Stimulated activated CD4-positive, alpha-beta T cell treated with anti-CD3 and anti-CD28 coated beads, TNF-alpha, amount 100 ng/mL, for 1 hour (primary cell): ENCODE data around the gene SPAG17.
"Not testable (repeated sequence)": the region's sequence is repeated elsewhere in the genome, so short reads cannot be mapped to it uniquely, and the experiment has no call there.

Source experiments
- DNase-seq, 3 donors: peaks; one replicate each; pipeline ENCODE4 v3.0.0-alpha.2; 2020; ENCODE audit warnings: low read depth in 3 of 3, low spot score in 1 of 3

SPAG17 gene

DNA sequence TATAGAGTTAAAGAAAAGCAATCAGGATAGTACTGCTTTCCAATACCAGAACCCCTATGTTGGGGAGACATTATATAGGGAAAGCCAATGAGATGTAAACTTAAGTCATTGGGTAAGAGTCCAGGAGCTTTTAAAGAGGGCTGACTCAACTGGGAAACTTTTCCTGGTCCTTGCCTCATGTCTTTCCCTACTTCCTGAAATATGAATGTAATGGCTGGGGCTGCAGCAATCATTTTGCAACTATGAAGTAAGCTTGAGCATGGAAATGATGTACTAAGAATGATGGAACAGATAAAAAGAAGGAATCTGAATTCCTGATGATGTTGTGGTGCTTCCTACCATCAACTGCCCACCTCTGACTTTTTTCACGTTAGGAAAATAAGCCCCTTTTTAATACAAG is 199.8 kb downstream of the SPAG17 start:
- no peak for DNase-seq

DNA sequence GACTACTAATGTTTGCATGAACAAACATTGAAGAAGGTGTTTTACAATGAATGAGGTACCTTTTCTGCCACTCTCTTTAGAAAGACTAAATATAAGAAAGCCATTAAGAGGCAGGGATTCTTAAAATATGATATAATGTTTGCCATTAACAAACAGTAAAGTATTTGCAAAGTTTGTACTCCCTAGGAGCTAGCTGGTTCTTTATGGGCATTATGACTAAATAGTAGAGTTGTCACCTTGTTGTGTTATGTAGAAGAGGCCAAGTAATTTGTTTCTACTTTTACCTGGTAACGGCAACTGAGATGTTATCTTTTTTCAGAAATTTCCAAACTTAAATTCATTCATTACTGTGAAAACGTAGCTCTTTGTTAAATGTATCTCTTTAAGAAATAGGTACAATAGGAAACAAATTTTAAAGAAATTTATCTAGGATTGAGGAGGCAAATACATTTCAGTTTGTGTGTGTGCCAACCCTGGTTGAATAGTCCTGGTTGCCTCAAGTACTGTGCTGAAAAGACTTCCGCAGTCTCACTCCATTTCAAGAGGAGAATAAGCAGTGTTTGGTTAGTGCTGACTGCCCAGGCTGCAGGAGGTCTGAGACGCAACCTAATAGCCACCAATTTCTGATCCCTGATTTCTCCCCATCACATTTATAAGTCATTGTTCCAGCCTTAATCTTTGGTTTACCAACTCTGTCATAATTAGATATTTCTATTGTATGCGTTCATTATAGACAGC is 203.4 kb downstream of the SPAG17 start:
- DNase-seq: no peak

DNA sequence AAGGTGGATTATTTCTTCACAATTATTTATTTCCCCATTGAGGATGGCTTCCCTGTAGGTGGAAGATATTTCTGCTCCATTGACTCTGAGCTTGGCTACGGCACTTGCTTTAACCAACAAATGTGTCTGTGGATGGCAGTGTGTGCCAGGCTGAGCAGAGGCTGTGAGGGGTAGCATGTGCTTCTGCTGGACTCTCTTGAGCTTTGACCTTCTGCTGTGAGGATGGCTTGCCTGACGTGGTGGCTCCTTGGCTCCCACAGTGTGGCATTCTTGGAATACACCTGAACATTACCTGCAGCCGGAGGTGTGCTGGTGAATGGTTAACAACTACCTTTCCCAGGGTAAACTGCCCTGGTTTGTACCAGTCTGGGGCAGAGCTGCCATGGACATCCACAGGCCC is 208.6 kb downstream of the SPAG17 start:
- DNase-seq: no peak

DNA sequence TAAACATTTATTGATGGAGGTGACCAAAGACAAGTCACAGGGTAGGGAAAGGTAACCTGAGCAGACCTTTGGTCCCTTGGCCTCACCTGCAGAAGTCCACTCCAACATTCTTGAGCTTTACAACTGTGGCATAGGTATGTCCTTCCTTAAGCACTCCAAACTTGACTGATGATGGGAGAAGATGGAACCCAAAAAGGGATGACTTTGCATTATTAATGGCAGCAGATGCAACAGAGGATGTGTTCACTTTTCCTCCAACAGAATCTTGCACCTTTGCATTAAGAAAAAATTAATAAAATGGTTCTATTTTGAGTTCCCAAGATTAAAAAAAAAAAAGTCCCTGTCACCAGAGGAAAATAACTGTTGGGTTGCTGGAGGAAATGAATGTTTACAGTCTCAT is 213.3 kb downstream of the SPAG17 start:
- DNase-seq: no peak

DNA sequence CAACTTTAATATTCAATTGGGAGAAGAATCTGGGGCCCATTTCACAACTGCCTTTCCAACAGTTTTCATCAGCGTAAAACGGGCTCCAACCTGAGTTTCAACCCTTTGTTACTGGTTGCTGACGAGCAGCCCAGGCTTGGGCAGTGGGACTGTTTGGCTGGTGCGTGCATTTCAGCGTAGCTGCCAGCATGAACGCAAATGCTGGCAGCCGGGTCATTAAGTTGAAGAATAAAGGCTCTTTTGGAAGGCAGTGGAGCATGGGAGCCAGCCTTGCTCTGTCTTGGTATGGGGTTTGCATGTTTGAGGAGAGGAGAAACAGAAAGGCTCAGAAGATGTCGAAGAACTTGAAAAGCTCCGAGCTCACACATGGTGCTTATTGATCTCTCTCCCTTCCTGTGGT is 214.8 kb downstream of the SPAG17 start:
- no peak for DNase-seq

DNA sequence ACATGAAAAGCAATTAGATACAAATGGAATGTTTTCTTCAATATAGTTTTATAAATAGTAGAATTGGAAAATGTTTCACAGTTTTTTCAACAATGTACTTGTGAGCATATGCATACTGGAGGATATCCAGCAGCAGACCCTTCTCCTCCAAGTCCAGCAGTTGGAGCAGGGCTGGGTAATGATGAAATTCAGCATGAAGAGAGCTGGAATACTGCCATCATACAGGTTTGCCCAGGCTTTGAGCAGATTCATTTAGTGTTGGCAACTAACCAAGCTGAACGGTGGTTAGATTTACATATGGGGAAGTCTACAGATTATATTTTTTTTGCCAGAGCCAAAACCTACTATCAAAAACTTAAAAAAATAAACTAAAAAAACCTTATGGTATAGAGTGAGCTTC is 217.1 kb downstream of the SPAG17 start:
- DNase-seq: no peak

DNA sequence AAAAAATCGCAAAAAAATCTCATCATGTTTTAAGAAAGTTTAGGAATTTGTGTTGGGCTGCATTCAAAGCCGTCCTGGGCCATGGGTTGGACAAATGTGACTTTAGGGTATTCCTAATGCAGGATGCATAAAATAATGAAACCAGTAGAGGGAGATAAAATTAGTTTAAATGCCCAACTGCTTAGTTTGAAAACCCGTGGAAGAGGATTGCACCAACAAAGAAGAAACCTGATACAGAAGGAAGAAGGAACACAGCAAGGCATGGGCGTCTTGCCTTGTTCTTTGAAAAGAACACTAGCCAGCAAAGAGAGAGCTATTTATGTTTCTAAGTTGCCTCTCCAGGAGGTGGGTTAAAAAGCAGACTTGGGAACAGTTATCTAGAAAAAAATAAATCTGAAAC is 217.6 kb downstream of the SPAG17 start:
- DNase-seq: no peak

DNA sequence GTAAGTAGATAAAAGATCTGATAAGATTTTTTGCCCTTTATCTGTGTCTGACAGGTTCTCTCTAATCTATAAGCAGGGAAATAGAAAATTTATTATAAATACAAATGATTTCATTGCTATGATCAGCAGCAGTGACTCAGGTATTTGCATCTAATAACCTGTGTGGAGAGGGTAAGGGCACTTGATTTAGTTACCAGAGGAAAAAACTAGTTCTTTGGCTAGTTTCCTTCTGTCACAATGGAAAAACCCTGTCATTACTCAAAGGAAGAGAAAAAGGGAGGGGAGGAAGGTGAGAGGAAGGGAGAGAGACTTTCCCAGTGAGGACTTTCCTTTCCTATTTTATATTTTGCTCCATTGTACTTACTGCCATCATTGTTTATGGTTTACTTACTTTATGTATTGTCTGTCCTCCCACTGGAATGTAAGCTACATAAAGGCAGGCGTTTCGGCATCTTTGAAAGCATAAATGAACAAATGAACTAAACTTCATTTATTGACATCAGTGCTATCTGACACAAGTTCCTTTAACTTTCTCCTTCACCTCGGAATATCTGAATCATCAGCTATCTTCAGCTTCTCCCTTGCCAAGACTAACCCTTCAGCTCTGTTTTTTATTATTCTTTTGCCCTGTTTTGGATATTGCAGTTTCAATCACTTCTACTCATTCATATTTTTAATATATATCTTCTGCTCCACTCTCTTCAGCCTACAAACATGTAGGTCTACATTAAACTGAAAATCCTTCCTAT is 220.6 kb downstream of the SPAG17 start:
- no peak for DNase-seq

DNA sequence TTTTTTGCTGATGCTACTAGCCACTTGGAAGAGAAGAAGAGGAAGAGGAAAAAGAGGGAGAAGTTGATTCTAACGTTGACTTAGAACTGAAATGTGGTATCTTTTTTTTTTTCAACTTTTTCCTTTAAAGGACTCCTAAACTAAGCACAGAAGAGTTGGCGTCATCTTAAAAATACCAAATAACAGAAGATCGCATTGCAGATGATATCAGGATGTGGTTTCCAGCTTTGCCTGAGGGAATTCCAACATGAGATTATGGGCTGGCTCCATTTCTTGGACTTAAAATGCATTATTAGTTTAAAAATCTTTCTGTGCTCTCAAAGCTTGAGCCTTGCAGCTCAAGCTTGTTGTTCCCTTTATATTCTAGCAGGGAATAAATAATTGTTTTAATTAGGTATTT is 225.7 kb downstream of the SPAG17 start:
- DNase-seq: no peak

DNA sequence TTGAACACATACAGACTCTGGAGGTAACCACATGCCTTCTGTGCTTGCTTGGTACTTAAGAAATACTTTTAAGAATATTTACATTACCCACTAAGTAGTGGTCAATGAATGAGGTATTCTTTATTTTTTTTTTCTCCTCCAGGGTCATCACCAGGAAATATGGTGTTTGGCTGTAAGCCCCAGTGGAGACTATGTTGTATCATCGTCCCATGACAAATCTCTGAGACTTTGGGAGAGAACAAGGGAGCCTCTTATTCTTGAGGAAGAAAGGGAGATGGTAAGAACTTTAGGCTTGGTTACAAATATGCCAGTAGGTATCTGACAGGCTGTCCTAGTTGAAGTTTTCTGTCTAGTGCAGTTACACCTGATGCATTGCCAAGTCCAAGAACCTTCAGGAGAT is 232.6 kb downstream of the SPAG17 start:
- no peak for DNase-seq

DNA sequence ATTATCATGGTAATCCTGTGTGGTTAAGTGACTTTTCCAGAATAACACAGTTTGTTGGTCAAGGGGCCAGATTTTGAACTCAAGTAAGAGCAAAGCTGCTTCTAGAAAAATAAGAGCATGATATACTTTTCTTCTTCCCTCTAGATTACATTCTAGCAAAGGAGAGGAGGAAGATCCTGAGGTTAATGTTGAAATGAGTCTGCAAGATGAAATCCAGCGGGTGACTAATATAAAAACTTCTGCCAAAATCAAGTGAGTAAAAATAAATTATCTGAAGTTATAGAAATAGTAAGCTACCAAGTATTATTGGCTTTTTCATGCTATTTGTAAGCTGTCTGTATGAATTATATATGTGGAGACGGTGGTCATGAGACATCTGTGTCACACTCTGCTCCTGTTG is 242.7 kb downstream of the SPAG17 start:
- no peak for DNase-seq

DNA sequence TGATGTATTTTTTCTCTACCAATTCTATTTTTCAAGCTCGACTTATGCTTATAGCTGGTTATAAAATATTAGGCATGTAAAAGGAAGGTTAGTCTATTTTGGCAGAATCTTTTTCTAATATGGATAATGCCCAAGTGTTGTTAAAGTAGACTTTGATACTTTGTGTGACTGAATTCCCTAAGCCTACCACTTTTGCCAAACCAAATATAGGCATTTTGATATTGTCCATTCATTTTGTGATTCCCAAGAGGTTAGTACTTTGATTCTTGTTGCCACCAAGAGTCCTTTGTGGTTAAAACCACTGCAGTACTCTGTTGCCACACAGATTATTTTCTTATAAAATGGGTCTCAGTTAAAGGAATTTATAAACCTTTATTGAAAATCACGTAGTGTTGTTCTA is 251.3 kb downstream of the SPAG17 start:
- no peak for DNase-seq

DNA sequence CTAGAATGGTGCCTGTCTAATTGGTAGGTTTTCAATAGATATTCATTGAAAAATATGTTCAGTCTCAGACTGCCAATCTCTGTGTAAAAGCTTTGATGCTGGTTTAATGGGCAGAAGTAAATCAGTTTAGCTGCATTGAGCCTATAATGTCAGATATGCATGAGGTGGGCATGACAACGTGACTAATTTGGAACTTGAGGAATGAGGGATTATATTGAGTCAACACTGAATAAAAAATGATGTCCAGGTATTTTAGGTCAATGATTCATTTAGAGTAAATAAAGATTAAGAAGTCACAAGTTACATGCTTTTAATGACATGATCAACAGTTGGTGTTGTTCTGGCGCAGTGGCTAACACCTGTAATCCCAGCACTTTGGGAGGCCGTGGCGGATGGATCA is 252.5 kb downstream of the SPAG17 start:
- no peak for DNase-seq

DNA sequence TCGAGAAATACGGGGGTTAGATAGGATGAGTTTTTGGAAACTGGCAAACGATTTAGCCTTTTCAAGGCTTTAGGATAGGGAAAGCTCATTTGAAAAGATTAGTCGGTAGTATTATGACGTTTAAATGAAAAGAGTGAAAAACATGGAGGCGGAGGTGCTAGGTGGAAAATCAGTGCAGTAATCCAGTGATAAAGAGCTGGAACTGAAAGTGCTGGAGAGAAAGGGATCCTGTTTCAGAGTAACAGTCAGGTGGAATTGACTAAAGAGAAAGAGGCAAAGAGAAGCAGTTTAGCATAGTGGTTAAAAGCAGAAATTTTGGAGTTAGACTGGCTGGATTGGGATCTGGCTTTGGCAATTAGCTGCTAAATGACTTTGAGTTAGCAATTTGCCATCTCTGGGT is 254.5 kb downstream of the SPAG17 start:
- no peak for DNase-seq

DNA sequence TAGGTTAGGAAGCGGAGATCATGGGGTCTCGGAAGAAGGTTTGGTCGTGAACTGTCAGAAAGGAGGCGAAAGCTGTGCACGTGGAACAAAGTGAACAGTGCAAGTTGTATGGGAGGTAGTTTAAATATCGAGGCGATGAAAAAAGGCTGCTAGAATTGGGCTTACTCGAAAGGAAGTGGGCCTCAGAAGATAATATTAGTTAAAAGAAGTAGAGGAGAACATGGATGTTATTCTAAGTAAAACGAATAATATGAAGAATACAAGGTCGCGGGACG is 254.9 kb downstream of the SPAG17 start:
- no peak for DNase-seq

DNA sequence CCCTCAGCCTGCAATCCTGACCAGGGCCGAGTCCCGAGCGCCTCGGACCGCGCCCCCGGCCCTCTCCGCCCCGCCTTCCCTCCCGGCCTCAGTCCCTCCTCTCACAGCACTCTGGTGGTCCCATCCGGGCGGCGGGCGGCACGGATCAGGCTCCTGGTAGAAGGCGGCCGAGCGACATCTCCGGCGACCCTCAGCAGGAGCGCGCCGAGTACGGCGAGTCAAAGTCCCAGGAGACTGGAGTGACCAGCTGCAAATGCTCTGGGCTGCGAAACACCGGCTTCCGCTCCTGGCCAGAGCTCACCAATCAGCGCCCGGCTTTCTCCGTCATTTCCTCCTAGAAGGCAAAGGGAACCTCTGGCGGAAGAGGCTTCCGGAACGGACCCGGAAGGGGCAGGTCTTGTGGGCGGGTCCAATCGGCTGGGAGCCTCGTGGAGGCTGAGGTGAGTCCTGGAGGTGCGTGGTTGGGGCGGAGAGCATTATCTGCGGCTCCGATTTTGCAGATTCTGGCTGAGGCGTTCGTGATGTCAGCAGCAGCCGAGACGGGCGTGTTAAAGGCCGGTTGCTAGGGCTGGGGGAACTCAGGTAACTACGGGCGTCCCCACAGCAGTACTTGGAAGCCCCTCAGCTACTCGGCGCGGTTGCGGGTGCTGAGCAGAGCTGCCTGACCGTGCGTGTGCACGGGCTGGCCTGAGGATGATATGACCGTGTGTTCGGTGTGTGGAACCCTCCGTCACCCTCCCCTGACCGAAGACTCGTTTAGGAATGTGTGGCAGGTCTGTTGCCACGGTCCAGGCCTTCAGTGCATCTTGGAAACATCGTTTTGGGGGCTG is 255.5 kb downstream of the SPAG17 start, which contains the start of the genes GDAP2 and WDR3:
TSS of gene GDAP2 (minus strand) at position 279 of the 830 bp plus-strand sequence. CDS start 9,264 bp downstream, outside the sequence.
TSS of gene WDR3 (plus strand) at position 397 of the 830 bp plus-strand sequence. CDS start 3,581 bp downstream, outside the sequence.
- peak; percentile 82 to 86 (median 83) for DNase-seq

DNA sequence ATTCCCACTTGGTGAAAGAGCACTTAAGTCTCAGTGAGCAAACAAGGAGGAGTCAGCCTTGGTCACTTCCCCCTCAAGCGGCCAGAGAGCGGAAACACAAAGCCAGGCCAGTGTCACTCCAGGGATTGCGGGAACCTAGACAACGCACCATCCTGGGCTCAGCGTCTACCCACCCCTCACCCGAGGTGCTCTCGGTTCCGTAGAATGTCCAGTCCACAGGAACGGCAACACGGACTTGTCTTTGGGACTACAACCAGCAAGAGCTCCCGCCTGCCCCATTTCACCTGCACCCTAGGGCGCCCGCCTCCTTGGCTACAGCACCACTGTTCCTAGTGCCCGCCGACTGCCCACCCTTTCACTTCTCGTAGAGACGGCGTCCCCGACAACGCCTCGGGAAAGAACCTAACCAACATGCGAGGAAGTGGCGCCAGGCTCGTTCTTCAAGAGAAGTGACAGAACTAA is 256.1 kb downstream of the SPAG17 start:
- peak in 2 of 3 donors; percentile 3 to 4 for DNase-seq

DNA sequence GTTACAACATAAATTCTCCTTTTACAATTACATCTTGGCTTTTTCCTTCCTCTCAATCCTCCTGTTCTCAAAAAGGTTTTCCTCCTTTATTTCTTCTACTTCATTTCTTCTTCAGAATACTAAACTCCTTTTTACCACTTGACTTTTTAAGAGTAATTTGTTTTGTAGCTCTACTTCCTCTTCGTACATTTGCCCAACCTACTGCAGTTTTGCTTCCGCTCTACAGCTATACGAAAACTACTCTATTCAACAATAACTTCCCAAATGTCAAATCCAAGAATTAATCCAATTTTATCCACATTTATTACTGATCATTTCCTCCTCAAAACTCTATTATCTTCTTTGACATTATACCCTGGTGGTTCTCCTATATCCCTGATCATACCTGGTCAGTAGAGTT is 259.0 kb downstream of the SPAG17 start:
- no peak for DNase-seq

DNA sequence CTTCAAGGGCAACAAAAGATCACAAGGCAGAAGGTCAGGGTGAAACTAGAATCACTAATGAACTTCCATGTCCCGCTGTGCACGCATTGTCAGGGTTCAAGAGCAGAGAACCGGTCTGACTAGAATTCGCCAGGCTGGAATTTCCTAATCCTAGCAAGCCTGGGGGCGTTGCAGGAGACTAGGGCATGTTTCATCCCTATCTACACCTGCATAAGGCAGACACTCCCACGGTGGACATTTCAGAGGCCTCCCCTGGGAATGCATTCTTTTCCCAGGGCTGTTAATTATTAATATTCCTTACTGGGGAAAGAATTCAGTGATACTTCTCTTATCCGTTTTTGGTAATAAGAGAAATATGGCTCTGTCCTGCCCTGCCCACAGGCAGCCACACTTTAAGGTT is 262.3 kb downstream of the SPAG17 start:
- not testable (repeated sequence) for DNase-seq

DNA sequence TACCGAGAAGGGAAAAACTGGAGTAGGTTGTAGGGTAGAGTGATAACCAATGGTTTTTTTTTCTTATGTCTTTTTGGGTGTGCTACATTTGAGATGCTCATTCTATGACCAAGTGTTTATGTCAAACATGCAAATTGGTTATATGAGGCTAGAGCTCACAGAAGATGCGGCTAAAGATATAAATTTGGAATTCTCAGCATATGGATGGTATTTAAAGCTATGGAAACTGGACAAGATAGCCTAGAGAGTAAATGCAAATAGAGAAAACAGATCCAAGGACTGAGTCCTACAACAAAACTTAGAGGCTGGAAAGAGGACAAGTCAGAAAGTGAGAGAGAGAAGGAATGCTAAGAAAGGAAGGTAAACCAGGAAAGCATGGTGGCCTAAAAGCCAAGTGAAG is 263.0 kb downstream of the SPAG17 start:
- no peak for DNase-seq

DNA sequence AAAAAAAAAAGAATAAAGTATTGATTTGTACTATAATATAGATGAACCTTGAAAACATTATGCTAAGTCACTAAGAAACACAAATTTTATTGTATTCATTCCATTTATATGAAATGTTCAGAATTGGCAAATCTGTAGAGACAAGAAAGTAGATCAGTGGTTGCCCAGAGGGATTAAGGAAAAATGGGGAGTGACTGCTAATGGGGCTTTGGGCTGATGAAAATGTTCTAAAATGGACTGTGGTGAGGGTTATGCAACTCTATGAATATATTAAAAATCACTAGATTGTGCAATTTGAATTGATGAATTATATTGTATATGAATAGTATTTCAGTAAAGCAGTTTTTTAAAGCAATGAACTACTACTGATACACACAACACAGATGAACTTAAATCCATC is 265.7 kb downstream of the SPAG17 start:
- DNase-seq: no peak

DNA sequence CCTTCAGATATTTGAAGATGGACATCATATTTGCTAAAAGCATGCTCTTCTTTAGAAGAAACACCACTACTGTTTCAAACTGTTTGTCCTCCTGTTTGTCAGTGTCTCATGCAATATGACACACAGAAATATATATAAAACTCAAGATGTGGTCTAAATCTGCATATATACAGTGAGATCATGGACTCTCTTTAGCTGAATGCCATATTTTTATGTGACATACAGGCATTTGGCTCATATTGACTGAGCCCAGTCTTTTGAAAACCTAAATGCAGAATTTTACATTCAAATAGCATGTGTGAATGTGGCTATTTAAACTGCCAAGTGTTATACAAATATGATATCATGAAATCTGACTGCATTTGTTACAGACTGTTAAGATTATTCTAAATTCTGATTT is 274.0 kb downstream of the SPAG17 start:
- no peak for DNase-seq
